HG03460 (cell line): Measurements from ENCODE around the gene RNF115.
"Not testable (repeated sequence)": the region's sequence is repeated elsewhere in the genome, so short reads cannot be mapped to it uniquely, and the experiment has no call there.

Experiments
- ATAC-seq: cut with Tn5 transposase; IDR thresholded peaks from one replicate; pipeline ENCODE4 v1.9.1; 2021; ENCODE audit not compliant: unreplicated experiment

Gene RNF115

DNA sequence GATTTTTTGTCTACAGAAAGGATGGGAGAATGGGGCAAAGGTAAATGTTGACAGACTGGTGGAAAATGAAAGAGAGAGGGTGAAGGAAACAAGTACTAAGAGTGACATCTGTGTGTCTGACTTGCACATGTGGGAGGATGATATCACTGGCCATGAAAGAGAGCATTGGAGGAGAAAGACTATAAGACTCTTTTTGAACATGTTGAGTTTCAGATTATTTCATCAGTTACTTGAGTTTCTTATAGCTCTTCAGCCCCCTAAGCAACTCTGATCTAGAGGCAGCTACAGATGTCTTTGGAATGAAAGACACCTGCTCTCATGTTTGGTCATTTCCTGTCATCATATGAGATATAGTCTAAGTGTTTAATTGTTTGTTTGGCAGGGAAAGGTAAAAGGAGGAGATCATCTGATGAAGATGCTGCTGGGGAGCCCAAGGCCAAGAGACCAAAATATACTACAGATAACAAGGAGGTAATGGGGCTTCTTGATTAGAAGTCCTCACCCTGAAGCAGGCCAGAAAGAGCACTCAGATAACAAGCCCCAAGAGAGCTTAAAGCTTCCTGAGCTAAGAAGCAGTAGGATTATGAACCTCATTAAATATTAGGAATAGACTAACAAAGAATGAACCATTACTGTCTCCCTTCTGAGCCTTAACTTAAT is 4.6 kb upstream of the RNF115 start:
- no peak for ATAC-seq

- no peak for ATAC-seq
Observed at GRCh38 chr1:145827966-145828365, 4.1 kb upstream of the RNF115 start.

- ATAC-seq, result no peak
Observed at GRCh38 chr1:145826030-145826429, 2.1 kb upstream of the RNF115 start.

DNA sequence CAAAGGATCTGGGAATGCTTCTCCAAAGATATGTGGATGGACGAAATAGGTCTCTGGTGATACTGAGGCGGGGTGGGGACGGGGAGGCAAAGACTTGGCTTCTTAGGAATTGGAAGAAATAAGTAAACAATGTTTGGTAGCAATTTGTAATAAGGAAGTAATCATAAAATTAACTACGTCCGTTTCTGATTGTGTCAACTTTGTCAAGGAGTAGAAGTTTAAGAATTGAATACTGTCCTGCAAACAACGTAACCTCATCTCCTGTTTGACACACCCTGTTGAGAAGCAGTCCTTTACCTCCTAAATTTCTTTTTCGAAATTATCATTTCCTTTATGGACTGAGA is 576 bp upstream of the RNF115 start:
- ATAC-seq, result no peak

- ATAC-seq, result not testable (repeated sequence)
Observed at GRCh38 chr1:145822779-145823331, 1.0 kb downstream of the RNF115 start.

DNA sequence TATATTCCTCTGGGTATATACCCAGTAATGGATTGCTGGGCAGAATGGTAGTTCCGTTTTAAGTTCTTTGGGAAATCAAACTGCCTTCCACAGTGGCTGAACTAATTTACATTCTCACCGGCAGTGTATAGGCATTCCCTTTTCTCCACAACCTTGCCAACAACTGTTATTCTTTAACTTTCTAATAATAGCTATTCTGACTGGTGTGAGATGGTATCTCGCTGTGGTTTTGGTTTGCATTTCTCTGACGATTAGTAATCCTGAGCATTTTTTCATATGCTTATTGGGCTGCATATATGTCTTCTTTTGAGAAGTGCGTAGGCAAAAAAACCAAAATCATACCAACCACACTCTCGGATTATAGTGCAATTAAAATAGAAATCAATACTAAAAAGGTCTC is 5.8 kb downstream of the RNF115 start:
- ATAC-seq, result peak; percentile 47

DNA sequence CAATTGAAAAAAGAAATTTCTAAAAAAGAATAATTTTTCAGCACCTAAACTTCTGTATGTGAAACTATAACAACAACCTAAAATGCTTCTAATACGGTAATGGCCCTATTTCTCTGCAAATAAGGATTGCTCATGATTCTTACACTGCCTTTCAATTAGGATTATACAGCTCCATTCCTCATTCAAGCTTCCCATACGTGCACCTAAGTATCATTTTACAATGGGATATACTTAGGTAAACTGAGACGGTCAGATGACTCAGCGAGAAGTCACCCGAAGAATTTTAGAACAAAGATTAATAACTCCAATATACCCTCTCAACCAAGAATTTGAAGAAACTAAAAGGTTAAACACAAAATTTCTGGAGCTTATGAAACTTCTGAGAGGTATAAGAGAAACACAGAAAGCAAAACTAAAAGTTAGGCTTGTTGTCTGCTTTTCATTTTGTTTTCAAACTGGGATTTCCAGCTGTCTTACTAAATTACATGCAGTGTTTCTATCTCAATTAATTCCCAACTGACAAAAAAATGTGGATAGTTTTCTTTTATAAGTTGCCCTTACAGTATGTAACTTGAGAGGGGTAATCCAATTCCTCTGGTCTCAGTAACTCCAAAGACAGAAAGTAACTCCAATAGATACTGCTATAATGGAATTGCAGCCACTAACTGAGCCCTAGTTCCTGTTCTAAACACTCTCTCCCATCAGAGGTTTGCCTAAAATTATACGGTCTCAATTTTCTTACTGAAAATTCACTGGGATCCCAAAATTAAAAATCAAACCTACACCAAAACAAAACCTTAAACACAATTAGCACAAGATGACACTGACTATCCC is 10.7 kb downstream of the RNF115 start:
- not testable (repeated sequence) for ATAC-seq

DNA sequence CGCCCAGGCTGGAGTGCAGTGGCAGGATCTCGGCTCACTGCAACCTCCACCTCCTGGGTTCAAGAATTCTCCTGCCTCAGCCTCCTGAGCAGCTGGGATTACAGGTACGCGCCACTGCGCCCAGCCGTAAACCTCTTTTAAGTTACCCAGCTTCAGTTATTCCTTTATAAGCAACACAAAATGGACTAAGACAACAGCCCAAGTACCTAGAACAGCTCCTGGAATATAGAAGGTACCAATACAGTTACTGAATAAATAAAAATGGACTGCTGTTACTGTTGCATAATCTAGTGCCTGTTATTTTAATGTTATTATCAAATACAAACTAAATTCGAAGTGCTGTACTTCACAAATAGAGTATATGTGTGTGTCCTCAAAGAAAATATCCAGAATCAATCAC is 17.1 kb downstream of the RNF115 start:
- ATAC-seq, result no peak

DNA sequence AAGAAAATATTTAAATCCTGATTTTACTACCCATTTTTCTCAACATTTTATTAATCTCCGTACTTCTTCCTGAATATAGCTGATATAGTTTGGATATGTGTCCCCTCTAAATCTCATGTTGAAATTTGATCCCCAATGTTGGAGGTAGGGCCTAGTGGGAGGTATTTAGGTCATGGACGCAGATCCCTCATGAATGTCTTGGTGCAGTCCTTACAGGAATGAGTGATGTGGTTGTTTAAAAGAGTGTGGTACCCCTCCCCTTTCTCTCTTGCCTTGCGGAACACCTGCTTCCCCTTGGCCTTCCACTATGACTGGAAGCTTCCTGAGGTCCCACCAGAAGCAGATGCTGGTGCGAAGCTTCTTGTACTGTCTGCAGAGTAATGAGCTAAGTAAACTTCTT is 17.5 kb downstream of the RNF115 start:
- ATAC-seq, result no peak

DNA sequence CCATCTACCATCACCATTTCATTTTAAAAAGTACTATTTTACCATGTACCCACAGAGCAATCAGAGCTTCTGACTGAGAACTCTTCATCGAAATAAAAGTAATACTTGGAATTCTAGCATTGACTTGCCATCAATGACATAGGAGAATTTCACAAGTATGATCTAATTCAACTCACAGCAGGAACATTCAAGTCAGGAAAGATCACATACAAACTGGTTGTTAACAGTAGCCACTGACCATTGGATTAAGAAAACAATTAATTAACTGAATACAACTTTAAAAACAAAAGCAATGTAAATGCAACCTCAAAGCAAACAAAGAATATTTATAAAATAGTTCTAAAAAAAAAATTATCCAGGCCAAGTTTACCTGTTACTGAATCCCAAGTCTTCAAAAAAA is 18.8 kb downstream of the RNF115 start:
- no peak for ATAC-seq

DNA sequence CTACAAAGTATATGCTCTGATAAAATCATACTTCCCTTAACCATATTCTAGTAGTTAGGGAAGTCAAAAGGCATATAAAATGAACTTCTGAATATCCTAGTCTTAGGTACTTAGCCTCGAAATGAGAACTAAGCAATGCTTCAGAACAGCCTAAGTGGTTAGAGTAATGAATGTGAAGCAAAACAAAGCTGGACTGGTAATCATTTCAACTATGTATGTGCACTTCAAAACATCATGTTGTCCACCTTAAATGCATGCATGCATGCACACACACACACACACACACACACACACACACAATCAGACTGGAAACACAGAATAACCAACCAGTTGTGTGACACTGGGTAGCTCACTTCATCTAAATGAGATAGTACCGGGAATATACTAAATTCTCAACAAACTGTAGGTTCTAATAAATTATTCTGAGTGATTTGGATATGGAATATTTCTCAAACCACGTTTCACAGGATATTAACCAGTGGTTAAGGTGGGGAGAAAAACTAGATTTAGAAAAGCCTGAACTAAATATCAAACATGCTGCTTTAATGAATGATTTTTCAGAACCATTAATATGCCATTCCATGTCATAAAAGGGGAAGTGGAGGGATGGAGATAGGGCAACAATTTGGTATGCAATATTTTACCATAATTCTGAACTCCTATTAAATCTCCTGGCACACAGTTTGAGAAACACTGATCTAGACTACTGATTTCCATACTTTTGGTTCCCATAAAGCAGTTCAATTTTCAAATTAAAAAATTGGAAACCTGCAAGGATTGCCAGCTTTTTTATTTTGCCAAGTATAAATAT is 19.5 kb downstream of the RNF115 start:
- no peak for ATAC-seq

DNA sequence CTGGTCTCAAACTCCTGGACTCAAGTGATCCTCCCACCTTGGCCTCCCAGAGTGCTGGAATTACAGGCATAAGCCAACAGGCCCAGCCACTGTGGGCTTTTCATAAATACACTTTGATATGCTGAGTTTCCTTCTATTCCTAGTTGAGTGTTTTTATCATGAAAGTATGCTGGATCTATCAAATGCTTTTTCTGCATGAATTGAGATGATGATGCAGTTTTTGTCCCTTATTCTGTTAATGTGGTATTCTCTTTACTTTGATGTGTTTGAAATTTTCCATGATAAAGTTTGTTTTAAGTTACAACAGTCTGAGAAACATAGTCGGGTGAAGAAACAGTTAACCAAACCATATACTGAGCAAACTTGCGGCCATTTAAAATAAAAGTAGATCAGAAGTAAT is 24.1 kb downstream of the RNF115 start:
- no peak for ATAC-seq

DNA sequence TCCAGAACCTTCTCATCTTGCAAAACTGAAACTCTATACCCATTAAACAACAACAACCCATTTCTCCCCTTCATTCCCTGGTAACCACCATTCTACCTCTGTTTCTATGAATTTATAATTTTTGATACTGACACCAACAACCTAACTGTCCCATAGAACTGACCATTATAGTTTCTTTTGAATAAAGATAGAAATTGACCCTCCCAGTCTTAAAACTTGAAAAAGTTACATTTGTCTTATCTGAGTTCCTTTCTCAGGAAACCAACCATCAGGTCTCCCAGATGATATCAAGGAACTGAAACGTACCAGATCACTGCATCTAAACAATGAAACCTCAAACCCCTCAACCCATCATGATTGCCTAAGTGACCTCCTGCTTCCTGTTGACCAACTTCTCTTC is 27.1 kb downstream of the RNF115 start:
- no peak for ATAC-seq

DNA sequence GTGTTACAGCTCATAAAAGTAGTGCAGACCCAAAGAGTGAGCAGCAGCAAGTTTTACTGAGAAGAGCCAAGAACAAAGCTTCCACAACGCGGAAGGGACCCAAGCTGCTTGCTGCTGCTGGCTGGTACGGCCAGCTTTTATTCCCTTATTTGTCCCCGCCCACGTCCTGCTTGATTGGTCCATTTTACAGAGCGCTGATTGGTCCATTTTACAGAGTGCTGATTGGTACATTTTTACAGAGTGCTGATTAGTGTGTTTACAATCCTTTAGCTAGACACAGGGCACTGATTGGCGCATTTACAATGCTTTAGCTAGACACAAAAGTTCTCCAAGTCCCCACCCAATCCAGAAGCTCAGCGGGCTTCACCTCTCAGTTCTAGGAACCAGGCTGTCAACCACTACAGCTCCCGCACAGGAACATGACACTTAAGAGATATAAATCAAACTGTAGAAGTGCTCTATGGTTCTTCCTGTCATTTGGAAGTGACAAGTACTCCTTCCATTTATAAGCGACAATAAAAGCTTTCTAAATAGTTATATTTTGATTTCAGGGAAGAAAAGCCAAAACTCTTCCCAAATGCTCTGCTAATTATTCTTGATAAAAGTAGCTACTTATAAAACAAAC is 28.5 kb downstream of the RNF115 start:
- no peak for ATAC-seq

- no peak for ATAC-seq
Observed at GRCh38 chr1:145792484-145792883, 31.4 kb downstream of the RNF115 start.

GRCh38 chr1:145791860-145792259 is 32.0 kb downstream of the RNF115 start:
- ATAC-seq, result not testable (repeated sequence)

- no peak for ATAC-seq
Observed at GRCh38 chr1:145788580-145788979, 35.3 kb downstream of the RNF115 start.

GRCh38 chr1:145786271-145786670 is 37.6 kb downstream of the RNF115 start:
- no peak for ATAC-seq

- ATAC-seq, result no peak
Observed at GRCh38 chr1:145785547-145785946, 38.3 kb downstream of the RNF115 start.

DNA sequence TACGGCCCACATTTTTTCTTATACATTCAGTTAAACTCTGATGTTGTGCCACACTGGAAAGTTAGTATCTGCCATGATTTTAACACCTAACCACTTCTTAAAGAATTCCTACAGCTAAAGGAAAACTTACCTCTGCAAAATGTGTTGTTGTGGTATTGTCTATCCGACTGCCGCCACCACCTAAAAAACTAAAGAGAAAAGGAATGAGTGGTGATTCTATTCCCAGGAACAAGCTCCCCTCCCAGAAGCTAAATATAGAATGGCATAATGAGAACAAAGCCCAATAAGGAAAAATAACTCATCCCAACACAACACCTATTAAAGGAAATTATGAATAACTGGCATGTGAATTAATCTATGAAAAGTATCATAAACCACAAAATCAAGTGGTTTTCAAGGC is 39.5 kb downstream of the RNF115 start:
- no peak for ATAC-seq
